Suprapubic skin (tissue), 4 donors: ENCODE measurements around the gene C1QL4. TPM values are rescaled to one million over a fixed set of nuclear protein-coding genes. Genes with fewer than 3 reads are reported as not detected.

Experiments
- DNase-seq, 2 donors: peaks; one replicate each; pipeline ENCODE4 v3.0.0-alpha.2; 2019; ENCODE audit warnings: low spot score in 2 of 2
- H3K27ac ChIP-seq: fragments of 200-600 bp; sonication (generic); one replicate; pipeline ENCODE4 v1.5.1; 2019
- H3K27me3 ChIP-seq: fragments of 200-600 bp; sonication (generic); one replicate; pipeline ENCODE4 v1.5.1; 2019
- H3K36me3 ChIP-seq: fragments of 200-600 bp; sonication (generic); one replicate; pipeline ENCODE4 v1.5.1; 2019
- H3K4me1 ChIP-seq: fragments of 200-600 bp; sonication (generic); one replicate; pipeline ENCODE4 v1.5.1; 2019
- H3K4me3 ChIP-seq: fragments of 200-600 bp; sonication (generic); one replicate; pipeline ENCODE4 v1.5.1; 2019; ENCODE audit warnings: mild to moderate bottlenecking
- H3K9me3 ChIP-seq: fragments of 200-600 bp; sonication (generic); one replicate; pipeline ENCODE4 v1.5.1; 2019
- CTCF ChIP-seq, 2 donors: fragments of 200-600 bp in 1 of 2; fragments of 450-650 bp in 1 of 2; sonication (generic) in 1 of 2; IDR thresholded peaks; one replicate each; pipeline ENCODE4 v1.5.1; 2016 to 2019; ENCODE audit warnings: antibody characterized with exemption in 2 of 2, mild to moderate bottlenecking in 1 of 2, moderate library complexity in 1 of 2
- EP300 ChIP-seq: sonication (generic); formaldehyde crosslinking; IDR thresholded peaks from one replicate; pipeline ENCODE4 v1.6.1; 2017; ENCODE audit warnings: antibody characterized with exemption
- POLR2A ChIP-seq, 2 donors: fragments of 450-650 bp; IDR thresholded peaks; one replicate each; pipeline ENCODE4 v1.6.1; 2017; ENCODE audit warnings: antibody characterized with exemption in 2 of 2, mild to moderate bottlenecking in 2 of 2, moderate library complexity in 2 of 2
- POLR2AphosphoS5 ChIP-seq, 3 donors: sonication (generic); formaldehyde crosslinking; IDR thresholded peaks; one replicate each; pipeline ENCODE4 v1.6.1; 2017; ENCODE audit warnings: antibody characterized with exemption in 3 of 3
- WGBS: methylation state at CpG from one replicate; pipeline ENCODE4 v1.1.5; 2018; 5-methylcytosine and 5-hydroxymethylcytosine counted together
- total RNA-seq, 4 donors: library from RNA; depleted of rRNA; stranded (reverse); fragments of >200 nt; gene quantifications; one replicate each; pipeline ENCODE4 v1.1.0, GENCODE V29; 2016

The C1QL4 gene
- total RNA-seq, 4 donors from 2014 or later: 0.73 to 1.2 (median 1.1) TPM; not detected in 1

- no peaks in the 10 kb centered on the region for H3K36me3 ChIP-seq
- H3K27me3 ChIP-seq: peaks cover 7% of the 10 kb centered on the region
- DNase-seq: peak in 1 of 2 donors; percentile 17
- WGBS: 96% methylated on average over 10 of the region's 10 CpGs
- no peak overlapping the region for H3K27ac ChIP-seq
- TF ChIP-seq POLR2AphosphoS5 (IDR thresholded peaks at IDR 0.05): no peak
- TF ChIP-seq CTCF (IDR thresholded peaks at IDR 0.05): no peak
- no peak for TF ChIP-seq POLR2A (IDR thresholded peaks at IDR 0.05)
- TF ChIP-seq EP300: no peak
- H3K4me3 ChIP-seq: no peak overlapping the region
- H3K9me3 ChIP-seq: no peaks in the 10 kb centered on the region
- H3K4me1 ChIP-seq: peaks cover 14% of the 10 kb centered on the region
These were observed 18.9 kb upstream of the C1QL4 start for GRCh38 chr12:49355913-49356312.

- Histone ChIP-seq H3K27ac (no peak overlapping the region), H3K36me3 (no peaks in the 10 kb centered on the region), H3K27me3 (peaks cover 30% of the 10 kb centered on the region), H3K4me1 (peaks cover 9% of the 10 kb centered on the region), H3K4me3 (no peak overlapping the region), H3K9me3 (no peaks in the 10 kb centered on the region)
- TF ChIP-seq POLR2A (IDR thresholded peaks at IDR 0.05): no peak
- TF ChIP-seq EP300: no peak
- no peak for TF ChIP-seq CTCF (IDR thresholded peaks at IDR 0.05)
- TF ChIP-seq POLR2AphosphoS5 (IDR thresholded peaks at IDR 0.05): no peak
- 89% methylated on average over 2 of the region's 2 CpGs for WGBS
- DNase-seq: peak in 1 of 2 donors; percentile 10
These were observed 15.4 kb upstream of the C1QL4 start for GRCh38 chr12:49352351-49352750.

GRCh38 chr12:49349266-49349665, 12.3 kb upstream of the C1QL4 start:
- no peak overlapping the region for H3K27ac ChIP-seq
- TF ChIP-seq EP300: no peak
- no peak for TF ChIP-seq POLR2A (IDR thresholded peaks at IDR 0.05)
- no peak for TF ChIP-seq POLR2AphosphoS5 (IDR thresholded peaks at IDR 0.05)
- TF ChIP-seq CTCF (IDR thresholded peaks at IDR 0.05): no peak
- DNase-seq: peak in 1 of 2 donors; percentile 36
- peaks cover 36% of the 10 kb centered on the region for H3K4me1 ChIP-seq
- WGBS: 93% methylated on average over 11 of the region's 11 CpGs
- no peak overlapping the region for H3K4me3 ChIP-seq
- H3K36me3 ChIP-seq: no peaks in the 10 kb centered on the region
- H3K9me3 ChIP-seq: no peaks in the 10 kb centered on the region
- peaks cover 60% of the 10 kb centered on the region for H3K27me3 ChIP-seq

GRCh38 chr12:49348781-49349180, 11.8 kb upstream of the C1QL4 start:
- no peaks in the 10 kb centered on the region for H3K9me3 ChIP-seq
- peaks cover 65% of the 10 kb centered on the region for H3K27me3 ChIP-seq
- no peaks in the 10 kb centered on the region for H3K36me3 ChIP-seq
- no peak overlapping the region for H3K27ac ChIP-seq
- DNase-seq: peak in 1 of 2 donors; percentile 55
- TF ChIP-seq CTCF (IDR thresholded peaks at IDR 0.05) (no peak), POLR2A (IDR thresholded peaks at IDR 0.05) (no peak), EP300 (no peak), POLR2AphosphoS5 (IDR thresholded peaks at IDR 0.05) (no peak)
- WGBS: 94% methylated on average over 5 of the region's 5 CpGs
- H3K4me3 ChIP-seq: no peak overlapping the region
- peaks cover 36% of the 10 kb centered on the region for H3K4me1 ChIP-seq

- Histone ChIP-seq H3K9me3 (no peaks in the 10 kb centered on the region), H3K4me1 (peaks cover 45% of the 10 kb centered on the region), H3K27ac (no peak overlapping the region), H3K27me3 (peaks cover 73% of the 10 kb centered on the region), H3K36me3 (no peaks in the 10 kb centered on the region), H3K4me3 (peak overlapping the region; percentile 51)
- WGBS: 15% methylated on average over 18 of the region's 37 CpGs
- TF ChIP-seq CTCF (IDR thresholded peaks at IDR 0.05) (peak; percentile 76 to 97), POLR2A (IDR thresholded peaks at IDR 0.05) (no peak)
- peak; percentile 80 to 86 for DNase-seq
These were observed 10.6 kb upstream of the C1QL4 start for GRCh38 chr12:49347311-49348193.
